Measurements from ENCODE around the gene MROH7. TPM values are rescaled to one million over a fixed set of nuclear protein-coding genes. Genes with fewer than 3 reads are reported as not detected.

Gene MROH7
- total and polyA plus RNA-seq, 9 of the 15 experiments (the other 6 are each of a cell fraction or from before 2014, with no cell fraction given), result not detected

DNA sequence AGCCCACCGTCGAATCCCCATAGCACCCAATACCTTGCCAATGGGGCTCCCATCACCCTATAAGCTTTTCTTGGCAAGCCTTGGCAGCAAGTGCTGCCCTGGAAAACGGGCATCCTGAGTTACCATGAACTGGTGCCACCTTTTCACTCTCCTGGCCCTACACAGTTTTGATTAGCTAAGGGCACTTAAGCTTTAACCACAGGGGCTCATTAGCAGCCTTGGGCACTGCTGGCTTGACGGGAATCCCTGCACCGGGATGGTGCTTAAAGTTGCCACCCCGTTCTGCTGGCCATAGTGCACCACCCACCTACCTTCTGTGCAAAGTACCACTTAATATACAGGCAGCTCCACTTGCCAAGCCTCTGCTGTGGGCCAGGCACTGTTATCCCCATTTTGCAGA lies 109.0 kb downstream of the MROH7 start:
- ATAC-seq (no peak), FAIRE-seq (no peak), DNase-seq (ENCODE audit: extremely low read depth in 1 of 4, low spot score in 3 of 4) (no peak)
- Histone ChIP-seq H3K79me2 (ENCODE audit: control insufficient read depth, insufficient read depth, low read length) (no peaks in the 10 kb centered on the region), H3K9me3 (replicated peaks; ENCODE audit: control insufficient read depth, insufficient read depth, low read depth, low read length) (no peaks in the 10 kb centered on the region), H3K9ac (ENCODE audit: insufficient read depth in 1 of 2, low read depth in 2 of 2, low read length in 2 of 2) (peak overlapping the region in 1 of 2 experiments; percentile 49; a peak in 1 of 4 replicates), H3K4me1 (replicated peaks in 1 of 2; ENCODE audit: control insufficient read depth in 2 of 2, insufficient read depth in 2 of 2, low read length in 2 of 2) (peaks cover 0 to 14% of the 10 kb centered on the region in 2 experiments; a peak in 2 of 5 replicates), H4K20me1 (replicated peaks; ENCODE audit: control insufficient read depth, insufficient read depth, low read length) (0 out of 2 replicates have a peak, but pooled peaks cover 3% of the 10 kb centered on the region), H3K9me1 (ENCODE audit: control insufficient read depth, insufficient read depth, low read length) (no peaks in the 10 kb centered on the region), H3K4me2 (ENCODE audit: insufficient read depth, low read length) (no peak overlapping the region), H2AFZ (ENCODE audit: low read depth, low read length) (no peak overlapping the region), H3K27me3 (ENCODE audit: control insufficient read depth in 2 of 2, insufficient read depth in 2 of 2, low read length in 2 of 2) (peaks cover 6 to 23% of the 10 kb centered on the region in 2 experiments; a peak in 4 of 5 replicates), H3K4me3 (no peak overlapping the region), H3K36me3 (ENCODE audit: control insufficient read depth, insufficient read depth, low read length) (no peaks in the 10 kb centered on the region), H3K27ac (ENCODE audit: extremely low read depth, low read depth, low read length) (no peak overlapping the region)
- no TSS peak for BruUV-seq (replicated peaks)
- ChIA-PET POLR2A (interaction anchor here (1.3 to 4.1 kb wide), 2 partner anchors 13 to 27 kb away, joined by 3 to 19 read pairs; partner anchors contain the start of gene PARS2), CTCF (ENCODE audit: low intra/inter-chr PET ratio) (no interaction called here)
- intact Hi-C loops (cut with micrococcal nuclease) (no loop called here), in situ Hi-C loops (cut with MboI) (no loop called here)
- TF ChIP-seq PTTG1 (tag; IDR thresholded peaks at IDR 0.05; ENCODE audit: low read depth), result no peak
- TF ChIP-seq RBM25 (IDR thresholded peaks at IDR 0.05; ENCODE audit: low read depth, low read length, severe bottlenecking), result peak; percentile 18
- TF ChIP-seq, protein P1, sequence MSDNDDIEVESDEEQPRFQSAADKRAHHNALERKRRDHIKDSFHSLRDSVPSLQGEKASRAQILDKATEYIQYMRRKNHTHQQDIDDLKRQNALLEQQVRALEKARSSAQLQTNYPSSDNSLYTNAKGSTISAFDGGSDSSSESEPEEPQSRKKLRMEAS (CRISPR knock-in tag; IDR thresholded peaks at IDR 0.05), result 0 out of 2 replicates have a peak, but pooled peaks have one; percentile 25
- no peak for TF ChIP-seq U2AF1 (optimal IDR thresholded peaks at IDR 0.05; ENCODE audit: low read depth, low read length)
- TF ChIP-seq CBFA2T3 (IDR thresholded peaks at IDR 0.05), result no peak
- WGBS (ENCODE audit: insufficient coverage, low coverage, missing lambda C conversion rate), result under 1% methylated on average over 6 of the region's 6 CpGs

DNA sequence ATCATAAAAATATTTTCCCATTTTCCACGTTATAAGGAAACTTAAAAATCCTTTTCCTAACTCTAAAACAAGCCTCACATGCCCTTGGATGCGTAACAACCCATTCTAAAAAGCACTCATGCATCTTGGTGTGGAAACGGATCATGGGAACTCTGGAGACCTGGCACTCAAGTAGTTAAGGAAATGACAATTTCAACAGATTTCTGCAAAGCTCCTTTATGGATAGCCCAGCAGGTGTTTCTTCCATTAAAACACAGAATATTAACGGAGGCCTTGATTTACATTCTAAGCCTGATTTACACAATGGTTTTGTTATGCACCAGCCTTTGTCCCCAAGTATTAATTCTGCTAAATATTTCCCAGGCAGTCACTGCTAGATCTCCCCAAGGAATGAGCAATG lies 109.8 kb downstream of the MROH7 start:
- BruUV-seq (replicated peaks), result no TSS peak
- Histone ChIP-seq H3K4me3 (no peak overlapping the region), H3K27ac (ENCODE audit: extremely low read depth, low read depth, low read length) (no peak overlapping the region), H3K9me3 (replicated peaks; ENCODE audit: control insufficient read depth, insufficient read depth, low read depth, low read length) (no peaks in the 10 kb centered on the region), H2AFZ (ENCODE audit: low read depth, low read length) (no peak overlapping the region), H3K4me1 (replicated peaks in 1 of 2; ENCODE audit: control insufficient read depth in 2 of 2, insufficient read depth in 2 of 2, low read length in 2 of 2) (peaks cover 0 to 14% of the 10 kb centered on the region in 2 experiments; a peak in 2 of 5 replicates), H4K20me1 (replicated peaks; ENCODE audit: control insufficient read depth, insufficient read depth, low read length) (0 out of 2 replicates have a peak, but pooled peaks cover 3% of the 10 kb centered on the region), H3K4me2 (ENCODE audit: insufficient read depth, low read length) (no peak overlapping the region), H3K36me3 (ENCODE audit: control insufficient read depth, insufficient read depth, low read length) (no peaks in the 10 kb centered on the region; the same call in 2 of the 3 replicates), H3K9me1 (ENCODE audit: control insufficient read depth, insufficient read depth, low read length) (no peaks in the 10 kb centered on the region), H3K79me2 (ENCODE audit: control insufficient read depth, insufficient read depth, low read length) (no peaks in the 10 kb centered on the region), H3K9ac (ENCODE audit: insufficient read depth in 1 of 2, low read depth in 2 of 2, low read length in 2 of 2) (no peak overlapping the region), H3K27me3 (ENCODE audit: control insufficient read depth in 2 of 2, insufficient read depth in 2 of 2, low read length in 2 of 2) (peaks cover 6 to 23% of the 10 kb centered on the region in 2 experiments; a peak in 4 of 5 replicates)
- POLR2A ChIA-PET, result interaction anchor here (1.4 to 4.1 kb wide), 2 partner anchors 8 to 12 kb away, joined by 6 to 19 read pairs; partner anchors contain the start of gene PARS2
- CTCF ChIA-PET (ENCODE audit: low intra/inter-chr PET ratio), result interaction anchor here (0.5 kb wide), 1 partner anchor 1298 kb away, joined by 5 read pairs; no protein-coding TSS in a partner anchor
- no peak for TF ChIP-seq BCL6 (CRISPR knock-in tag; IDR thresholded peaks at IDR 0.05)
- 0 out of 2 replicates have a peak, but pooled peaks have one; percentile 15 for TF ChIP-seq ELF1 (tag; IDR thresholded peaks at IDR 0.05)
- in situ Hi-C loops (cut with MboI) (no loop called here), intact Hi-C loops (cut with micrococcal nuclease) (no loop called here)
- DNase-seq (ENCODE audit: extremely low read depth in 1 of 4, low spot score in 3 of 4) (no peak), FAIRE-seq (no peak), ATAC-seq (no peak)
- 13% methylated on average over 4 of the region's 4 CpGs for WGBS (ENCODE audit: insufficient coverage, low coverage, missing lambda C conversion rate)
